NK-92 (cell line): ENCODE measurements around the gene CDKAL1.
"Not testable (repeated sequence)": the region's sequence is repeated elsewhere in the genome, so short reads cannot be mapped to it uniquely, and the experiment has no call there.

Source experiments
- DNase-seq: peaks from one replicate; lab custom pipeline; 2025; ENCODE audit not compliant: unreplicated experiment; lab: John Stamatoyannopoulos, UW

CDKAL1 gene

DNA sequence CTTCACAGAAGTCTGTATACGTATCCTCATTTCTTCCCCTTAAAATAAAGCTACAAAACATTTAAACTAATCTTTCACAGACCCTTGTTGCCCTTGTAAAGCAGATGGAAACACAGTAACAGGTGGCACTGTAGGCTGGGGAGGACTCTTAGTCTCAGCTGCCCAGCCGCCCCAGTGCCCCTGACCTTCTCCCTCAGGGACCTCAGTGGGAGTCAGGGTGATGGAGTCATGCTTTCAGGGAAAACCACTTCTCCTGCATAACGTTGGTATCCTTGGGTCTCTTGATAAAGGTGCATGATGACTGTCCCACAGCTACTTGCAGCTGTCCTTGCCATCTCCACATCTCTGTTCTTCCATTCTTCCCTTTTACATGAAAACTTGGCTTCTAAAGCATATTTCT lies 198.6 kb downstream of the CDKAL1 start:
- no peak for DNase-seq

GRCh38 chr6:20737912-20738311 lies 203.7 kb downstream of the CDKAL1 start:
- no peak for DNase-seq

- DNase-seq: no peak
Observed at GRCh38 chr6:20740088-20740487, 205.8 kb downstream of the CDKAL1 start.

GRCh38 chr6:20740727-20741126 lies 206.5 kb downstream of the CDKAL1 start:
- DNase-seq: no peak

DNA sequence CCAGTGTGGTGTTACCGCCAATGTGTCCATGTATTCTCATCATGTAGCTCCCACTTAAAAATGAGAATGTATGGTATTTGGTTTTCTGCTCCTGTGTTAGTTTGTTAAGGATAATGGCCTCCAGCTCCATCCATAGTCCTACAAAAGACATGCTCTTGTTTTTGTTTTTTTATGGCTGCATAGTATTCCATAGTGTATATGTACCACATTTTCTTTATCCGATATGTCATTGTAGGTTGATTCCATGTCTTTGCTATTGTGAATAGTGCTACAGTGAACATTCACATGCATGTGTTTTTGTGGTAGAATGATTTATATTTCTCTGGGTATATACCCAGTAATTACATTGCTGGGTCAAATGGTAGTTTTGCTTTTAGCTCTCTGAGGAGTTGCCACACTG lies 207.2 kb downstream of the CDKAL1 start:
- DNase-seq: no peak

DNA sequence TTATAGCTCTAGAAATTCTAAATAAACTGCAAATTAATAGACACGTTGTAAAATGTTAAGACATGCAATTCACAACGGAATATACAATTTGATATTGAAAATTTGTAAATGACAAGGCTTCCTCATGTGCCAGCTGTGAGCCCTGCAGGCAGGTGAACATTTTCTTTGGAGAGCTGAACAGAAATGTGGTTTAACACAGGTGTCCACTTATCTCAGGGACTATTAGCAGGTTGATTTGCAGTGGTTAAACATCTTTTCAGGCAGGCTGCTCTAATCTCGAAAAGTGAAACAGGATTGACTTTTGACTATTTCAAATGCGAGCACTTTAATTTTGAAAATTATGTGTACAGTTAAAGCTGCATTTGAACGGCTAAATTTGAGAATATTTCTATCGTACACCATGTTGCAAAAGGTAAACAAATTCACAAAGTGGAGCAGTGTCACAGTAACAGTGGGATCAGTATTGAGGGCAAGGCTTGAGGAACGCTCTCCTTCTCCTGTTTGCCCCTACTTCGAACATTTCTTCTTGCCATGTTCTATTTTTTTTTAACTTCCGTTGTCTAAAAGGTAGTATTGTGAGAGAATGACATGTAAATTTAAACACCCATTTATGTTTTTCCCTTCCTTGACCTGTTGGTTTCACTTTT lies 210.8 kb downstream of the CDKAL1 start:
- DNase-seq: no peak

- DNase-seq: no peak
Observed at GRCh38 chr6:20746024-20746423, 211.8 kb downstream of the CDKAL1 start.

- no peak for DNase-seq
Observed at GRCh38 chr6:20746805-20747558, 212.7 kb downstream of the CDKAL1 start.

GRCh38 chr6:20747991-20748390 lies 213.7 kb downstream of the CDKAL1 start:
- DNase-seq: no peak

DNA sequence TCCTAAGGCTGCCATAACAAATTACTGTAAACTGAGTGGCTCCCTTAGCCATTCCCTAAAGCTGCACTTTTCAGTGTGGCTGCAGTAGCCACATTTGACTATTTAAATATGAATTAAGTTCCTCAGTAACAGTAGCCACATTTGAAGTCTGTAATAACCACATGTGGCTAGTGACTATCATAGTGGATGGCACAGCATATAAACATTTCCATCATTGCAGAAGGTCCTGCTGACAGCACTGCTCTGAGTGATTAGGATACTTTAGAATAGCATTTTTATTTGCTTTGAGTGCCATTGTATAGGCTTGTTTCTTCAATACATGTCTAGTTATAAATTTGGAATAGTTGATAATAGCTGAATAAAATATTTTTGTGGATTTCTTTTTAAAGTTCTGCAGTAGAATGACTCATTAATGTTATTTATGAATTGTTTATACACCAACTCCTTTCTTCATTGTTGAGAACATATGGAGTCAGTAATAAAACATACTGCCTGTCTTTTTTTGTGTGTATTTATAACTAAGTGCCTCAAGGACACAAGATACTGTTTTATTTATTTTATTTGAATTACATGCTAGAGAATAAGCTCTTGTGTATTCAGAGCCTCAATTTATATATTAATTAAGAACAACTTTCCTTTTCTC lies 217.2 kb downstream of the CDKAL1 start:
- no peak for DNase-seq

DNA sequence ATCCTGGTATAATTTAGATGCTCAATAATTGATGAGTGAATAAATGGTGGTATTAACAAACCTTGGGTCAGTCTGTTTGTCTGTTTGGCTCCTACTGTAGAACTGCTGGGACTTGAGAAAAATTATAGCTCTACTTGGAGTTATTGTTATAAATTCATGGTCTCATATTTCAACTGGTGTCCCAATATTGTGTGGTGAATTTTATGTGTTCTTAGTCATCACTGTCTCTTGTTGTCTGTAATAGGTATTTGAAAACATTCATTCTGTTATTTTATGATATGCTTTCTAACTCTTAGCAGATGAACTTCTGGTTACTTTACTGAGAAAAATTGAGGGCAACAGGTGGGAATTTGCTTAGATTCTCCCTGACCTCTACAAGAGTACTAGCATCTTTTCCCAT lies 221.4 kb downstream of the CDKAL1 start:
- DNase-seq: no peak

- not testable (repeated sequence) for DNase-seq
Observed at GRCh38 chr6:20756584-20757147, 222.4 kb downstream of the CDKAL1 start.

DNA sequence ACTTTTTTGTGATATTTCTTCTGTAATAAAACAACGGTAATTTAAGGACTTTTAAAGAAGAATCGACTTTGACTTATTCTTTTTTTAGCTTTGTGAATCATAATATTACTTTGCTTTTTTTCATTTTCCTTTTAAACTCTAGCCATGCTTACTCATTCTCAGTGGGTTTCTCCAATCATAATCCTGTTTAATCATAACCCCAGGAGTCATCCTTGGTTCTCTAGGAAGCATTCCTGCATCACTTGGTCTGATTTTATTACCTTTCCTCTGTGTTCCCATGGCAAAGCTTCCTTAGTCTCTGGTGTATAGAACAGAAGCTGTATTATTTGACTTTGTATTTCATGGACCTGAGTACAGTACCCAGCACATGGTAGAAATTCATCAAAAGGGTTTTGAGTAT lies 223.5 kb downstream of the CDKAL1 start:
- no peak for DNase-seq

DNA sequence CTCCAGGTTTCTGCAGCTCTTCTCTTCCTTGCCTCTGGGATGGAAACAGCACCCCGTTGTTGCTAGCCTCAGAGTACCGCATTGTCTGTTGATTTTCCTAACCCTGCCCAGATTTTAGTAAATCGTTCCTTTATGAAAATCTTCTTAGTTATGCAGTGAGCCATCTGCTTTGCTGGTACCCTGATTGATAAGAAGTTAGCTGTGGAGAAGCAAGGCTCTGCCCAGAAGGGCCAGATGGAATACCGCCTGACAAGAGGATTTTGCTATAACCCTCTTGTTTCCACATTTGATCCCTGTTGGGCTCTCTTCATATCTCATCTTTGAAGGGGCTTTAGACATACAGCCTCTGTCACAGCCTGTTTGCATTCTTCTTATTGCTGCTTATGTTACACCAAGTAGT lies 229.0 kb downstream of the CDKAL1 start:
- no peak for DNase-seq

- DNase-seq: no peak
Observed at GRCh38 chr6:20769631-20770030, 235.4 kb downstream of the CDKAL1 start.

DNA sequence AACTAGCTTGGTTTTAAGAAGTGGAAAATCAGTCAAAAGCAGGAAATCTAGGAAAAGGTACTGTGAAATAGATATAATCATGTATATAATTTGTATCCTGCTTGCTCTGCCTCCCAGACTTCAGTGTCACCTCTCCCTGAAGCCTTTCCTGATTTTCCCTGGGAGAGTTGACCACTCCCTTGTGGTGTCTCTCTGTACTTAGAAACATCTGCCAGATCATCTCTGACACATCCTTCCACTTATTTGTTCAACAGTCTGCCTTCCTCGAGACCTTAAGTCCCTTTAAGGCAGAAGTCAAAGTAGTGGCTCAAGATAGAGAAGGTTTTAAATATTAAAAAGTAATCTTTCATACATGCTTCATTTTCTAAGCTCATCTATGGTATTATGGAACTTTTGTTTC lies 236.5 kb downstream of the CDKAL1 start:
- DNase-seq: no peak

GRCh38 chr6:20771409-20771808 lies 237.2 kb downstream of the CDKAL1 start:
- no peak for DNase-seq

DNA sequence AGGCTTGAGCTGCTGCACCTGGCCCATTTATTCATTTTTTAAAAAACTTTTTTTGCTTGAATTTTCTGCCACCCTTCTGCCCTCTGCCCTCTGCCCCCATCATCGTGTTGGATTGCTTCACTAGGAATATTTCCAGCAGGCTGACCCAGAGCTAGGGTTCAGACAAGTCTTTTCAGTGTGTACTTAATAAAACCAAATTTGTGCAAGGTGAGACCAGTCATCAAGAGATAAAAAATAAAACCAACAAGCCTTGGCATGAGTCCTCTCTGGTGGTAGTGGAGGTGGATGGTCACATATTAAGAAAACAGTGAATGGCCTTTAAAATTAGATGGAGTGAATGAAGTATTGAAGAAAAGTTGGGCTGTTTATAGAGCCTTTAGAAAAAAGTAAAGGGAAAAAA lies 239.6 kb downstream of the CDKAL1 start:
- no peak for DNase-seq

GRCh38 chr6:20775981-20776380 lies 241.7 kb downstream of the CDKAL1 start:
- no peak for DNase-seq

DNA sequence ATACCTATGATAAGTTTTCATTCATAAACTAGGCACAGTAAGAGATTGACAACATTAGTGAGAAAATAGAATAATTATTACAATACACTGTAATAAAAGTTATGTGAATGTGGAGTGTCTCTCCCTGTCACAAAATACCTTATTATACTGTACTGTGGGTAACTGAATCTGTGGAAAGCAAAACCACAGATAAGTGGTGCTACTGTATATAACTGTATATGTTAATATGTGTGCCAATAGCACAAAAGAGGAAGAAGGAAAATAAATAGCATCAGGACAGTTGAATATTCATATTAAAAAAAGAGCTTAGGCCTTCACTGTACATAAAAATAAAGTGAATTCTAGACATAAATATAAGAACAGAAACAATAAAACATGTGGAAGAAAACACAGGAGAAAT lies 243.5 kb downstream of the CDKAL1 start:
- DNase-seq: no peak

GRCh38 chr6:20778459-20778858 lies 244.2 kb downstream of the CDKAL1 start:
- no peak for DNase-seq

DNA sequence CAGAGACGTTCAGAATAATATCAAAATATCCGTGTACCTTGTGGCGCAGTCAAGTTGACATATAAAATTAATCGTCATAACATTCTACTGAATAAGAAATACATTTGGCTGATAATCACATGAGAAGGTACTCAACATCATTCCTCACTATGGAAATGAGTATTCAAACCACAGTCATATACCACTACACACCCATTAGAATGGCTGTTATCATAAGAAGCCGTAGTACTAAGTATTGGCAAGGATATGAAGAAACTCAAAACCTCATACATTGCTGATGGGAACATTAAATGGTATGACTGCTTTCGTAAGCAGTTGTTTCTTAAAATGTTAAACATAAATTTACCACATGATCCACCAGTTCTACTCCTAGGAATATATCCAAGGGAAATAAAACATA lies 244.7 kb downstream of the CDKAL1 start:
- no peak for DNase-seq
